GM21515 (cell line): ENCODE measurements around the gene RNF180.
"Not testable (repeated sequence)": the region's sequence is repeated elsewhere in the genome, so short reads cannot be mapped to it uniquely, and the experiment has no call there.

Experiments
- ATAC-seq: cut with Tn5 transposase; IDR thresholded peaks from one replicate; pipeline ENCODE4 v1.9.1; 2021; ENCODE audit not compliant: unreplicated experiment

Gene RNF180

DNA sequence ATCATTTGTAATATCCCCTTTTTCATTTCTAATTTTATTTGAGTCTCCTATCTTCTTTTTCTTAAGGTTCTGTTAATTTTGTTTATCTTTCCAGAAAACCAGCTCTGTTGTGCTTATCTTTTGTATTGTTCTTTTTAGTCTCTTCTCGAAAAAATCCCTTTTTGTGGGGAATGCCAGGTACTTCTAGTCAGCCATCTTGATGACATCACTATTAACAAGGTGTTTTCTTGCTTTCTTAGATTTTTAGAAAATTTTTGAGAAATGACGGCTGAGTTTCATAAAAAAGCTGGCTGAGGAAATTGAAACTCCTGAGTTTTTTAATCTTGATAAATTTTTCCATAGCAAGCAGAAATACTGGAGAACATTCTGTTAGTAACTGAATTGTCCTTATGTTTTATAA lies 10.7 kb downstream of the RNF180 start:
- no peak for ATAC-seq

GRCh38 chr5:64180661-64181343 lies 15.2 kb downstream of the RNF180 start:
- no peak for ATAC-seq

DNA sequence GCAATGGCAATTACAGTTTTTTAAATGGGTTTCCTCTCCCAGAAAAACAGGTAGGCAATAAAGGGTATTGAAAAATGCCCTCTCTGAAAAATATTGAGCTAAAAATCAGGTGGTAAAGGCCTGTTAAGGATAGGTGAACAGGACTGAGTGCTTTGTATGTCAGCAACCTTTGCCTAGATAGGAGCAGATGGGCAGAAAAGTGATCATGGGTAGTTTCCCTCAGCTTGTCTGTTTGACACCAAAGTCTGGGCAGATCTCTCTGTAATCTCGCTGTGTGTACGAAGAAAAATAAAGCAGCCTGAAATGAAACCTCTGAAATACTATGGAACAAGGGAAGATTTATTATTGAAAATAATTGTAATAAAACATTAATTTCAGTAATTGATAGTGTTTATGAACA lies 15.8 kb downstream of the RNF180 start:
- no peak for ATAC-seq

GRCh38 chr5:64183956-64184355 lies 18.3 kb downstream of the RNF180 start:
- no peak for ATAC-seq

DNA sequence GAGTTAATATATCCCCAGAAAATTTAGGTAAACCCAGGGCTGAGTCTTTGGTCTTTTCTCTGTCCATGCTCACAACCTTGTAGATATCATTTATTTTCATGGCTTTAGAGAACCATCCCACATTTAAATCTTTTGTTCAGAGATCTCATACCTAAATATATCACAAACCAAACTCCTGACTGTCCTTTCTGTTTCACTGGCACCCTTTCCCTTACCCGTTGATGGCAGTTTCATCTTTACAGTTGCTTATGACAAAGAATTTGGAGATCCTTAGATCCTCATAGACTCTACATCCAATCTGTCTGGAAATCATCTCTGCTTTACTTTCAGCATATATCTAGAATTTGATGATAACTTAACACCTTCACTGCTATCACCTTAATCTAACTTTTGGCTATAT lies 19.2 kb downstream of the RNF180 start:
- ATAC-seq = no peak

GRCh38 chr5:64188776-64189175 lies 23.1 kb downstream of the RNF180 start:
- no peak for ATAC-seq

DNA sequence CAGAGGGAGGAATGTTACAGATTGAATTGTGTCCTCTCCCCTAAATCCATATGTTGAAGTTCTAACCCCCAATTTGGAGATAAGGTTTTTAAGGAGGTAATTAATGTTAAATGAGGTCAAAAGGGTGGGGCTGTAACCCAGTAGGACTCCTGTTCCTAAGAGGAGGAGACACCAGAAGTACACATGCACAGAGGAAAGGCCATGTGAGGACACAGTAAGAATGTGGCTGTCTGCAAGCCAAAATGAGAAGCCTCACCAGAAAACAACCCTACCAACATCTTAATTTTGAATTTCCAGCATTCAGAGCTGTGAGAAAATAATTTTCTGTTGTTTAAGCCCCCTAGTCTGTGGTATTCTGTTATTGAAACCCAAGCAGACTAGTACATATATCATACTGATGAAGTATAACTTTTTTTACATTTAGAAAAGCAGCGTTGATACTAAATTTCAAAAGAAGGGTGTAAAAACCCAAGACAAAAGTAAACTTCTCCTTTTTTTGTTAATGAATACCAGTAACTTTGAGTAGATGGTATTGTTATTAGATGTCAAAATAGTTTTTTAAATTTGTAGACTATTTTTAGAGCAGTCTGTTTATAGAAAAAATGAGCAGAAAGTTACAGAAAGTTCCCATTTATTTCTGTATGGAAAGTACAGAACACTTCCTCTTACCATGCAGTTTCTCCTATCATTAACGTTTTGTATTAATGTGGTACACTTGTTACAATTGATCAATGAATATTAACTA lies 25.1 kb downstream of the RNF180 start:
- no peak for ATAC-seq

DNA sequence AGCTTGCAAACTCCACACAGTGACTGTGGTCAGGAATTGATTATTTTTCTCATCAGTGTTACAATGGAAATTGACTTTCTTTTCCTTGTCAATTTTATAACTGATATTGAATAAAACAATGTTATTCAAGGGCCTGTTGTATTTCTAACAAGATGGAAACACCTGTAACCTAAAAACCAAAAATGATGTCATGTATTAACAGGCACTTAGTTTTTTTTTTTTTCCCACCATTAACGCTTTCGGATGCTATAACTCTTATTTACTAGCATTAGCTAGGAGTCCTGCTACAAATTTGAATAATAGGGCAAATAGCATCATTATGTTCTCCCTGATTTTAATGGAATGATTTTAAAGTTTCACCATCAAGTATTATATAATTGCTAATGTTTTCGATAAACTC lies 30.3 kb downstream of the RNF180 start:
- ATAC-seq = no peak

DNA sequence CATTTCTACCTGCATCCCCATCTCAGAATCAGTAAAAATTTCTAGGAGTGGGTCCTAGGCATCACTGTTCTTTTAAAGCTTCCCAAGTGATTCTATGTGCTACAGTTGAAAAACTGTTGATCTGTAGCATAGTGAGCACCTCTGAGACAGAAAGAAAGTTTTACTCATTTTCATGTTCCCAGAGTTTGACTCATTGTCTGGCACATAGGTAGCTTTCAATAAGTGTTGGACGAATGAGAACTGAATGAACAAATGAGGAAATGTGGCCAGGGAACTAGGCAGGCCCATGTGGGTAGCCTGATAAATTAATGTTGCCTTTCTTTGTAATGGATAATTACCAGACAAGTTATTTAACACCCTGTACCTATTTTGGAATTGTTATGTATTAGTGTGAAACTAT lies 33.8 kb downstream of the RNF180 start:
- no peak for ATAC-seq

GRCh38 chr5:64201996-64202395 lies 36.4 kb downstream of the RNF180 start:
- no peak for ATAC-seq

DNA sequence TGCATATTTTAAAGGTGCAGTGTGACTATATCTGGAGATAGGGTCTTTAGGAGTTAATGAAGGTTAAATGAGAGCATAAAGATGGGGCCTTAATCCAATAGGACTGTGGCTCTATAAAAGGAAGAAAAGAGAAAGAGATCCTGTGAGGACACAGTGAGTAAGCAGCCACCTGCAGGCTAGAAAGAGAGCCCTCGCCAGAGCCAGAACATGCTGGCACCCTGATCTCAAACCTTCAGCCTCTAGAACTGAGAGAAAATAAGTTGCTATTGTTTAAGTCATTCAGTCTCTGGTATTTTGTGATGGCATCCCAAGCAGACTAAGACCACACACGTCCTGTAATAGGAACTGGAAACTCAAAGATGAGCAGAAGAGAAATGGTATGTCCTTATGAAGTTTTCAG lies 41.0 kb downstream of the RNF180 start:
- no peak for ATAC-seq

DNA sequence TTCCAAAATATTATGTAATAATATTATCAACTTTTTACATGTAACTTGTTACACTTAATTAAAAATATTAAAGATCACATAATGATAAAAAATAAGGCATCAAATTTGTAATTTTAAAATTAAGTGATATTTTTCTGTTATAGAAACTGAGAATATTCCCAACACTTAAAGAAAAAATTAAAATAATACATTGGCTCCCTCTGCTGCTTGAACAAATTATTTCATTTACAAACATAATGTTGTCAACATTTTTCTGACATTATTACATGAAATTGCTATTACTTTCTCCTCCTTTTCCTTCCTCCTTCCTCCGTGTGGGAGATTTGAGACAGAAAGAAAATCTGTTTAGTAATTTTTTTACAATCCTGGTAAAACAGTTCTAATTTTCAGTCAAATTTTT lies 42.3 kb downstream of the RNF180 start:
- ATAC-seq = no peak

- no peak for ATAC-seq
Measured at GRCh38 chr5:64209353-64209752, 43.7 kb downstream of the RNF180 start.

GRCh38 chr5:64210866-64211265 lies 45.2 kb downstream of the RNF180 start:
- ATAC-seq = no peak

GRCh38 chr5:64213011-64213410 lies 47.4 kb downstream of the RNF180 start:
- ATAC-seq = no peak

DNA sequence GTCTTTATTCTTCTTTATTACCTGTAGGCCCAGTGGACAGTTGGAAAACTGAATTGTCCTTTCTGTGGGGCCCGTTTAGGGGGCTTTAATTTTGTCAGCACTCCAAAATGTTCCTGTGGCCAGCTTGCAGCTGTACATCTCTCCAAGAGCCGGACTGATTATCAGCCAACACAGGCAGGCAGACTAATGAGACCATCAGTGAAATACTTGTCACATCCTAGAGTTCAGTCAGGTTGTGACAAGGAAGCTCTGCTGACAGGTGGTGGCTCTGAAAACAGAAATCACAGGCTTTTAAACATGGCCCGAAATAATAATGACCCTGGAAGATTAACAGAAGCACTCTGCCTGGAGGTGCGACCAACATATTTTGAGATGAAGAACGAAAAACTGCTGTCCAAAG lies 47.9 kb downstream of the RNF180 start:
- ATAC-seq = no peak

- no peak for ATAC-seq
Measured at GRCh38 chr5:64214132-64214531, 48.5 kb downstream of the RNF180 start.

GRCh38 chr5:64221911-64222310 lies 56.3 kb downstream of the RNF180 start:
- ATAC-seq = no peak

DNA sequence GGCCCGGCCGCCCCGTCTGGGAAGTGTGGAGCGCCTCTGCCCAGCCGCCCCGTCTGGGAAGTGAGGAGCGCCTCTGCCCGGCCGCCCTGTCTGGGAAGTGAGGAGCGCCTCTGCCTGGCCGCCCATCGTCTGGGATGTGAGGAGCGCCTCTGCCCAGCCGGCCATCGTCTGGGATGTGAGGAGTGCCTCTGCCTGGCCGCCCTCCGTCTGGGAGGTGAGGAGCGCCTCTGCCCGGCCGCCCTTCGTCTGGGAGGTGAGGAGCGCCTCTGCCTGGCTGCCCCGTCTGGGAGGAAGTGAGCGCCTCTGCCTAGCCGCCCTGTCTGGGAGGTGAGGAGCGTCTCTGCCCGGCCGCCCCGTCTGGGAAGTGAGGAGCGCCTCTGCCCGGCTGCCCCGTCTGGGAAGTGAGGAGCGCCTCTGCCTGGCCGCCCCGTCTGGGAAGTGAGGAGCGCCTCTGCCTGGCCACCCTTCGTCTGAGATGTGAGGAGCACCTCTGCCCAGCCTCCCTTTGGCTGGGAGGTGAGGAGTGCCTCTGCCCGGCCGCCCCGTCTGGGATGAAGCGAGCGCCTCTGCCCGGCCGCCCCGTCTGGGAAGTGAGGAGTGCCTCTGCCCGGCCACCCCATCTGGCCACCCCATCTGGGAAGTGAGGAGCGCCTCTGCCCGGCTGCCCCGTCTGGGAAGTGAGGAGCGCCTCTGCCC lies 59.8 kb downstream of the RNF180 start:
- ATAC-seq = not testable (repeated sequence)

GRCh38 chr5:64227131-64227537 lies 61.5 kb downstream of the RNF180 start:
- not testable (repeated sequence) for ATAC-seq

DNA sequence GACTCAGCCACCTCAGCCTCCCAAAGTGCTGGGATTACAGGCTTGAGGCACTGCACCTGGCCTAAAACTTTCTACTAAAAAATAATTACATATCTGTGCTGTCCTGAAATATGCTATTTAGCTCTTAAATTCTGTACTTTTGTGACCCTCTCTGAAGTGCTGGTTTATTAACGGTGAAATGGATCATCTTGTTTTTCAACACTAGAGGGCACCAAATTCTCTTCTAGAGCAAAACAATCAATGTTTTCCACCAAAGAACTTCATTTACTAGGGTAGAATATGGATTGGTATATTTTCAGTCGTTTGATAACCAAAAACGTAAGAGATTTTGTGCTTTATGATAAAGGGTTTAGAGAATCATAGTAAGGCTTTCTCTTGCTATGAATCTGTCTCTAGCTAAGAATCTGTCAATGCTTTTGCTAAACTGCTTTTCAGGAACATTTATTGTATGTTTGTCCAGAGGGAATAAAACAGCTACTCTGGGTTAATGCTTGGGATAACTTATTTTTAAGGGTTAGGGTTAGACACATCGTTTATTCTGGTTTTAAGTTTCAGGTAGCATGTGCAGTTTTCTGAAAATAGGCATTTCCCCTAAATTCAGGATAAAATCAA lies 63.6 kb downstream of the RNF180 start:
- ATAC-seq = no peak

DNA sequence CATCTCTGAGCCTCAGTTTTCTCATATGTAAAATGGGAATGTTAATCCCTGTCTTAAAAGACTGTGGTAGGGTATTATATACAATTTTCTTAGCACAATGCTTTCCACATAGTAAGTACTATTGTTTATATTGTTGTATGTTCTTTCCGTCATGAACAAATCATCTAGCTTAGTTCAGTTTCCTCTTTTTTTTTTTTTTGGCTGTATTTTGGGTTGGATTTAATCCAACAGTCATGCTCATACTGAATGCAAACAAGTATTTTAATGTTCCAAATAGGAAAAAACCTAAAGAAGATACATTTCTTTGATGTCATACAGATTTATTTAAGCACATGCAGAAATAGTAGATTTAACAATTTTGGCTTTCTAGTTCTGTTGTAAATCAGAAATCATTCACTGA lies 95.1 kb downstream of the RNF180 start:
- ATAC-seq = no peak
